WTC11 (cell line): ENCODE measurements around the gene DPP9. TPM values are rescaled to one million over a fixed set of nuclear protein-coding genes. Genes with fewer than 3 reads are reported as not detected.

Source experiments
- ATAC-seq: fragments of 200-7000 bp; cut with Tn5 transposase; 2 replicates; pipeline ENCODE4 v1.10.0; 2021; ENCODE audit warnings: mild to moderate bottlenecking, moderate library complexity
- CTCF ChIA-PET: fragments of 300-600 bp; sonication (Branson Sonifier 250); formaldehyde crosslinking; loops from one replicate; lab custom pipeline; 2021; ENCODE audit warnings: antibody characterized with exemption; lab: Charles Lee
- POLR2A ChIA-PET: fragments of 350-600 bp; sonication (Branson Sonifier 250); formaldehyde crosslinking; loops from one replicate; lab custom pipeline; 2021; ENCODE audit warnings: antibody characterized with exemption; lab: Charles Lee
- DNase-seq: peaks from one replicate; pipeline ENCODE4 v3.0.0; 2021; ENCODE audit warnings: low spot score
- H3K27ac Mint-ChIP-seq: 2 replicates; pipeline ENCODE4 v1.8.0; 2021; ENCODE audit warnings: mixed read lengths
- H3K27me3 Mint-ChIP-seq: 2 replicates; pipeline ENCODE4 v1.8.0; 2021; ENCODE audit warnings: low read depth, mild to moderate bottlenecking, moderate library complexity, mixed read lengths
- H3K36me3 Mint-ChIP-seq: 2 replicates; pipeline ENCODE4 v1.8.0; 2021; ENCODE audit warnings: mixed read lengths
- H3K4me1 Mint-ChIP-seq: 2 replicates; pipeline ENCODE4 v1.8.0; 2022; ENCODE audit warnings: mixed read lengths
- H3K4me3 Mint-ChIP-seq: 2 replicates; pipeline ENCODE4 v1.8.0; 2021; ENCODE audit warnings: mild to moderate bottlenecking, moderate library complexity, mixed read lengths
- H3K9me3 Mint-ChIP-seq: 2 replicates; pipeline ENCODE4 v1.8.0; 2021; ENCODE audit warnings: mixed read lengths
- CBFB ChIP-seq: sonication (generic); formaldehyde crosslinking; IDR thresholded peaks from 2 replicates; pipeline ENCODE4 v1.8.1; 2022; ENCODE audit warnings: mild to moderate bottlenecking, low read depth, missing genetic modification reagents
- ELF4 ChIP-seq: sonication (generic); formaldehyde crosslinking; IDR thresholded peaks from 2 replicates; pipeline ENCODE4 v1.8.1; 2022; ENCODE audit warnings: low read depth, mild to moderate bottlenecking, moderate library complexity, missing genetic modification reagents
- HMGA2 ChIP-seq: fragments of 250-450 bp; sonication (Bioruptor Pico); IDR thresholded peaks from 2 replicates; pipeline ENCODE4 v1.4.0; 2021; ENCODE audit warnings: mild to moderate bottlenecking, moderate library complexity
- KAT7 ChIP-seq: sonication (generic); formaldehyde crosslinking; IDR thresholded peaks from 2 replicates; pipeline ENCODE4 v1.8.1; 2023; ENCODE audit warnings: missing genetic modification reagents, mild to moderate bottlenecking, borderline replicate concordance
- PRRX2 ChIP-seq: fragments of 250-450 bp; sonication (Bioruptor Pico); IDR thresholded peaks from 2 replicates; pipeline ENCODE4 v1.8.0; 2021; ENCODE audit warnings: mild to moderate bottlenecking
- RORB ChIP-seq: fragments of 250-450 bp; sonication (Bioruptor Pico); IDR thresholded peaks from 2 replicates; pipeline ENCODE4 v1.9.0; 2021; ENCODE audit warnings: mild to moderate bottlenecking
- SP1 ChIP-seq: sonication (generic); formaldehyde crosslinking; conservative IDR thresholded peaks from 2 replicates; pipeline ENCODE4 v1.8.1; 2022; ENCODE audit warnings: missing genetic modification reagents
- TEAD4 ChIP-seq: sonication (generic); formaldehyde crosslinking; IDR thresholded peaks from 2 replicates; pipeline ENCODE4 v1.8.0; 2022; ENCODE audit warnings: mild to moderate bottlenecking, missing genetic modification reagents
- ZNF121 ChIP-seq: sonication (generic); formaldehyde crosslinking; IDR thresholded peaks from 2 replicates; pipeline ENCODE4 v1.8.0; 2023; ENCODE audit warnings: missing genetic modification reagents
- total RNA-seq: library from RNA; stranded (reverse); gene quantifications from 3 replicates; pipeline ENCODE4 v1.2.3, GENCODE V29; 2021
- TF ChIP-seq, protein P1 (sequence below): sonication (generic); formaldehyde crosslinking; IDR thresholded peaks from 2 replicates; pipeline ENCODE4 v1.8.1; 2023; ENCODE audit warnings: mild to moderate bottlenecking, missing genetic modification reagents
- TF ChIP-seq, protein P2 (sequence below): fragments of 200-600 bp; IDR thresholded peaks from 2 replicates; pipeline ENCODE4 v1.8.0; 2022; ENCODE audit warnings: antibody characterized with exemption
- TF ChIP-seq, protein P3 (sequence below): sonication (generic); formaldehyde crosslinking; IDR thresholded peaks from 2 replicates; pipeline ENCODE4 v1.8.0; 2022; ENCODE audit warnings: mild to moderate bottlenecking, missing genetic modification reagents
- TF ChIP-seq, protein P4 (sequence below): sonication (generic); formaldehyde crosslinking; IDR thresholded peaks from 2 replicates; pipeline ENCODE4 v1.8.1; 2023; ENCODE audit warnings: mild to moderate bottlenecking, moderate library complexity, missing genetic modification reagents
- TF ChIP-seq, protein P5 (sequence below): sonication (generic); formaldehyde crosslinking; IDR thresholded peaks from 2 replicates; pipeline ENCODE4 v1.8.0; 2022; ENCODE audit warnings: missing genetic modification reagents
- TF ChIP-seq, protein P6 (sequence below): fragments of 250-450 bp; sonication (Bioruptor Pico); IDR thresholded peaks from 2 replicates; pipeline ENCODE4 v1.9.0; 2021; ENCODE audit warnings: mild to moderate bottlenecking

Gene DPP9
- total RNA-seq, 1 experiment from 2014 or later: 52.9 TPM

DNA sequence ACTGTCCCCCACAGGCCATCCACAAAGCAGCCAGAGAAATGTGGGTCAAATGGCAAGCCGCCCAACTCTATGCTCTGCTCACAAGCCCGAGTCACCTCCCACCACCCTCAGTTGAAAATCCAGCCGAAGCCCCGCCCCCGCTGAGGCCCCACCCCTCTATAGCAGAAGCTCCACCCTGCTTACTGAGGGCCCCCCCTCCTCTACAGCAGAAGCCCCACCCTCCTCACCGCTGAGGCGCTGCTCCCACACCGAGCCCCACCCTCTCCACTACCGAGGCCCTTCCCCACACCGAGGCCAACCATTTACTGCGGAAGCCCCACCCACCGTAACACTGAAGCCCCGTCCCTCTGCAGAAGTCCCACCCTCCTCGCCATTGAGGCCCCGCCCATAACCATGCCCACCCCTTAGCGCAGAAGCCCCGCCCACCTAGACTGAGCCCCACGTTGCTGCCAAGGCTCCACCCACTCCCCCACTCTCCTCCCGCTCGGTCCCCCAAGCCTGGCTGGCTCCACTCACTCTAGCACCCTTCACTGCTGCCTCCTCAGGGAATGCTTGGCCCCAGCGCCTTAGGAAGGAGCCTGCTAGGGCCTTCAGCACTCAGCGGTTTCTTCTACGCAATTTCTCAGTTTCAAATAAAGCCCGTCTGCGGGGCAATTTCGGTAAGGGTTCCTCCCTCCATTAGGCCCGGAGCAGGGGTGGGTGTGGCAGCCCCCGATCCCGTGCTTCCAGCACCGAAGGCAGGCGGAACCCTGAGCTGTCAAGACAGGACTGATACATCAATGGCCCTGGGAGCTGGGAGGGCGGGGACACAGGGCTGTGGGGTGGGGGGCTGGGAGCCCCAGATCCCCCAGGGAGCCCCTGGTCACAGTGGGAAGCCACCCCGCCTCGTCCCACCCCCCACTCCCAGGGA, 44.5 kb downstream of the DPP9 start:
- peak; percentile 96 for DNase-seq
- ChIA-PET POLR2A (interaction anchor here (0.6 kb wide), 1 partner anchor 575 kb away, joined by 3 read pairs; no protein-coding TSS in a partner anchor), CTCF (interaction anchor here (0.6 to 2.9 kb wide), 20 partner anchors 11 to 710 kb away, joined by 3 to 15 read pairs (median 3); partner anchors contain the start of gene FEM1A)
- ATAC-seq: peak; percentile 96
- Mint-ChIP-seq H3K27me3 (no peaks in the 10 kb centered on the region), H3K36me3 (peaks cover 15% of the 10 kb centered on the region), H3K4me1 (peaks cover 12% of the 10 kb centered on the region), H3K4me3 (peak overlapping the region; percentile 41; the same call in 1 of the 2 replicates), H3K9me3 (no peaks in the 10 kb centered on the region), H3K27ac (peak overlapping the region; percentile 92)
- TF ChIP-seq ELF4 (CRISPR knock-in tag): no peak
- peak; percentile 46; the same call in 1 of the 2 replicates for TF ChIP-seq SP1 (CRISPR knock-in tag)

DNA sequence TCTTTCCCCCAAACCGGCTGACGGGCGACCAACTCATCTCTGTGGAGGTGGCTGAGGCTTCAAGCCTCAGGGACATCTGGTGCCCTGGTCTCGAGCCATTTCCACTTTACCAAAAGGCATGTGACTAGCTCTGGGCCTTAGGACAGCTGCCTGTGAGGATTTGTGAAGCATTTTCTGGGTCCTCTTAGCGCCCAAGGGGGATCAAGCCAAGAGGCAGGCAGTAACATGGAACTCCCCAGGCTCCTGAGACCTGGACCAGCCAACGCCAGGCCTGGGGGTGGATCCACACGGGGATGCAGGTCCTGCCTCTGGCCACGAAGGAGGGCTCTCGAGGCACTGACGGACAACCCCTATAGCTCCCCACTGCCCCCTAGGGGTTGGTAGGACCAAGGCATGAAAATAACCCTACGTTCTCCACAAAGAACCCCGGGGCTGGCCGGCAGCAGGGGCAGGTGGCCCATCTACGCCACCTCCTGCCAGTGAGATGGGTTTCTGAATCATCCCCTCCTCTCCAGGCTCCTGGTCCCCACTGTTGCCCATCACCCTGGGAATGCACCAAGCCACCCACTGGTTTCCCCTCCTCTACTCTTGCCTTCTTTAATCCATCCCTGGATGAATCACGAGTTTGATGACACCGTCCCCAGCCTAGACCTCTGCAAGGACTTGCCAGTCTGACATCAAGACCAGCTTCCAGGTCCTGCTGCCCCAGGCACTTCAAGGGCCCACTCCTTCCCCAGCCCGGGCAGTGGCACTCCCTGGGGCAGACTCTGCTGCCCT, 46.5 kb downstream of the DPP9 start:
- CTCF ChIA-PET: interaction anchor here (0.6 to 2.9 kb wide), 30 partner anchors 9 to 537 kb away, joined by 3 to 15 read pairs (median 4); partner anchors contain the start of genes DPP9, FEM1A, KDM4B and PLIN4
- ATAC-seq (peak; percentile 48), DNase-seq (peak; percentile 87)
- Mint-ChIP-seq H3K9me3 (no peaks in the 10 kb centered on the region), H3K4me3 (no peak overlapping the region), H3K27me3 (no peaks in the 10 kb centered on the region), H3K27ac (peak overlapping the region; percentile 30; the same call in 1 of the 2 replicates), H3K36me3 (peaks cover 8% of the 10 kb centered on the region), H3K4me1 (peaks cover 12% of the 10 kb centered on the region)
- POLR2A ChIA-PET: interaction anchor here (0.6 kb wide), 1 partner anchor 1454 kb away, joined by 6 read pairs; no protein-coding TSS in a partner anchor
- TF ChIP-seq, protein P1, sequence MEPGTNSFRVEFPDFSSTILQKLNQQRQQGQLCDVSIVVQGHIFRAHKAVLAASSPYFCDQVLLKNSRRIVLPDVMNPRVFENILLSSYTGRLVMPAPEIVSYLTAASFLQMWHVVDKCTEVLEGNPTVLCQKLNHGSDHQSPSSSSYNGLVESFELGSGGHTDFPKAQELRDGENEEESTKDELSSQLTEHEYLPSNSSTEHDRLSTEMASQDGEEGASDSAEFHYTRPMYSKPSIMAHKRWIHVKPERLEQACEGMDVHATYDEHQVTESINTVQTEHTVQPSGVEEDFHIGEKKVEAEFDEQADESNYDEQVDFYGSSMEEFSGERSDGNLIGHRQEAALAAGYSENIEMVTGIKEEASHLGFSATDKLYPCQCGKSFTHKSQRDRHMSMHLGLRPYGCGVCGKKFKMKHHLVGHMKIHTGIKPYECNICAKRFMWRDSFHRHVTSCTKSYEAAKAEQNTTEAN: no peak
- TF ChIP-seq, protein P2, sequence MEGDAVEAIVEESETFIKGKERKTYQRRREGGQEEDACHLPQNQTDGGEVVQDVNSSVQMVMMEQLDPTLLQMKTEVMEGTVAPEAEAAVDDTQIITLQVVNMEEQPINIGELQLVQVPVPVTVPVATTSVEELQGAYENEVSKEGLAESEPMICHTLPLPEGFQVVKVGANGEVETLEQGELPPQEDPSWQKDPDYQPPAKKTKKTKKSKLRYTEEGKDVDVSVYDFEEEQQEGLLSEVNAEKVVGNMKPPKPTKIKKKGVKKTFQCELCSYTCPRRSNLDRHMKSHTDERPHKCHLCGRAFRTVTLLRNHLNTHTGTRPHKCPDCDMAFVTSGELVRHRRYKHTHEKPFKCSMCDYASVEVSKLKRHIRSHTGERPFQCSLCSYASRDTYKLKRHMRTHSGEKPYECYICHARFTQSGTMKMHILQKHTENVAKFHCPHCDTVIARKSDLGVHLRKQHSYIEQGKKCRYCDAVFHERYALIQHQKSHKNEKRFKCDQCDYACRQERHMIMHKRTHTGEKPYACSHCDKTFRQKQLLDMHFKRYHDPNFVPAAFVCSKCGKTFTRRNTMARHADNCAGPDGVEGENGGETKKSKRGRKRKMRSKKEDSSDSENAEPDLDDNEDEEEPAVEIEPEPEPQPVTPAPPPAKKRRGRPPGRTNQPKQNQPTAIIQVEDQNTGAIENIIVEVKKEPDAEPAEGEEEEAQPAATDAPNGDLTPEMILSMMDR: peak; percentile 78

DNA sequence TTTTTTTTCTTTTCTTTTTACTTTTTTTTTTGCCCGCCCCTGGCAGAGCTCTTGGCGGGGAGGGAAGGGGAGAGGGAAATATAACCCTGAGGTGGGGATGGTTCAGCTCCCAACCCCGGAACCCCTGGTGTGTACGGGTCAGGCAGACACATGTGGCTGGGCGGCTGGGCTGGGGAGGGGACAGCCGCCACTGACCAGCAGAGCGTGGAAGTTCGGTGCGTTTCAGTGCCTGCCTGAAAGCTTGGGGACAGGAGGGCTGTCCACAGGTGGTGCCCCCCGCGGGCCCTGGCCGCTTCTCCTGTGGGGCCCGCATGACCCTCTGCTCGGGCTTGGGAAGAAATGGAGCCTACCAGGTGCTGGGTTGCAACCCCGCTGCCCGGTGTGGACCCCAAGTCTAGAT, 48.3 kb downstream of the DPP9 start:
- ChIA-PET CTCF (no interaction called here), POLR2A (no interaction called here)
- no peak for ATAC-seq
- H3K27ac Mint-ChIP-seq: no peak overlapping the region
- H3K27me3 Mint-ChIP-seq: no peaks in the 10 kb centered on the region
- peaks cover 12% of the 10 kb centered on the region for H3K4me1 Mint-ChIP-seq
- H3K4me3 Mint-ChIP-seq: no peak overlapping the region
- no peak for TF ChIP-seq HMGA2
- TF ChIP-seq, protein P3, sequence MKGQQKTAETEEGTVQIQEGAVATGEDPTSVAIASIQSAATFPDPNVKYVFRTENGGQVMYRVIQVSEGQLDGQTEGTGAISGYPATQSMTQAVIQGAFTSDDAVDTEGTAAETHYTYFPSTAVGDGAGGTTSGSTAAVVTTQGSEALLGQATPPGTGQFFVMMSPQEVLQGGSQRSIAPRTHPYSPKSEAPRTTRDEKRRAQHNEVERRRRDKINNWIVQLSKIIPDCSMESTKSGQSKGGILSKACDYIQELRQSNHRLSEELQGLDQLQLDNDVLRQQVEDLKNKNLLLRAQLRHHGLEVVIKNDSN (CRISPR knock-in tag): no peak
- no peak for TF ChIP-seq ZNF121 (CRISPR knock-in tag)
- TF ChIP-seq, protein P4, sequence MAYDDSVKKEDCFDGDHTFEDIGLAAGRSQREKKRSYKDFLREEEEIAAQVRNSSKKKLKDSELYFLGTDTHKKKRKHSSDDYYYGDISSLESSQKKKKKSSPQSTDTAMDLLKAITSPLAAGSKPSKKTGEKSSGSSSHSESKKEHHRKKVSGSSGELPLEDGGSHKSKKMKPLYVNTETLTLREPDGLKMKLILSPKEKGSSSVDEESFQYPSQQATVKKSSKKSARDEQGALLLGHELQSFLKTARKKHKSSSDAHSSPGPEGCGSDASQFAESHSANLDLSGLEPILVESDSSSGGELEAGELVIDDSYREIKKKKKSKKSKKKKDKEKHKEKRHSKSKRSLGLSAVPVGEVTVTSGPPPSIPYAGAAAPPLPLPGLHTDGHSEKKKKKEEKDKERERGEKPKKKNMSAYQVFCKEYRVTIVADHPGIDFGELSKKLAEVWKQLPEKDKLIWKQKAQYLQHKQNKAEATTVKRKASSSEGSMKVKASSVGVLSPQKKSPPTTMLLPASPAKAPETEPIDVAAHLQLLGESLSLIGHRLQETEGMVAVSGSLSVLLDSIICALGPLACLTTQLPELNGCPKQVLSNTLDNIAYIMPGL: no peak
- no peak for TF ChIP-seq KAT7 (CRISPR knock-in tag)
- no peak for TF ChIP-seq RORB (CRISPR knock-in tag)
- TF ChIP-seq, protein P5, sequence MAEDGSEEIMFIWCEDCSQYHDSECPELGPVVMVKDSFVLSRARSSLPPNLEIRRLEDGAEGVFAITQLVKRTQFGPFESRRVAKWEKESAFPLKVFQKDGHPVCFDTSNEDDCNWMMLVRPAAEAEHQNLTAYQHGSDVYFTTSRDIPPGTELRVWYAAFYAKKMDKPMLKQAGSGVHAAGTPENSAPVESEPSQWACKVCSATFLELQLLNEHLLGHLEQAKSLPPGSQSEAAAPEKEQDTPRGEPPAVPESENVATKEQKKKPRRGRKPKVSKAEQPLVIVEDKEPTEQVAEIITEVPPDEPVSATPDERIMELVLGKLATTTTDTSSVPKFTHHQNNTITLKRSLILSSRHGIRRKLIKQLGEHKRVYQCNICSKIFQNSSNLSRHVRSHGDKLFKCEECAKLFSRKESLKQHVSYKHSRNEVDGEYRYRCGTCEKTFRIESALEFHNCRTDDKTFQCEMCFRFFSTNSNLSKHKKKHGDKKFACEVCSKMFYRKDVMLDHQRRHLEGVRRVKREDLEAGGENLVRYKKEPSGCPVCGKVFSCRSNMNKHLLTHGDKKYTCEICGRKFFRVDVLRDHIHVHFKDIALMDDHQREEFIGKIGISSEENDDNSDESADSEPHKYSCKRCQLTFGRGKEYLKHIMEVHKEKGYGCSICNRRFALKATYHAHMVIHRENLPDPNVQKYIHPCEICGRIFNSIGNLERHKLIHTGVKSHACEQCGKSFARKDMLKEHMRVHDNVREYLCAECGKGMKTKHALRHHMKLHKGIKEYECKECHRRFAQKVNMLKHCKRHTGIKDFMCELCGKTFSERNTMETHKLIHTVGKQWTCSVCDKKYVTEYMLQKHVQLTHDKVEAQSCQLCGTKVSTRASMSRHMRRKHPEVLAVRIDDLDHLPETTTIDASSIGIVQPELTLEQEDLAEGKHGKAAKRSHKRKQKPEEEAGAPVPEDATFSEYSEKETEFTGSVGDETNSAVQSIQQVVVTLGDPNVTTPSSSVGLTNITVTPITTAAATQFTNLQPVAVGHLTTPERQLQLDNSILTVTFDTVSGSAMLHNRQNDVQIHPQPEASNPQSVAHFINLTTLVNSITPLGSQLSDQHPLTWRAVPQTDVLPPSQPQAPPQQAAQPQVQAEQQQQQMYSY (CRISPR knock-in tag): no peak
- TF ChIP-seq TEAD4: no peak
- TF ChIP-seq CBFB (CRISPR knock-in tag): no peak
- TF ChIP-seq, protein P6, sequence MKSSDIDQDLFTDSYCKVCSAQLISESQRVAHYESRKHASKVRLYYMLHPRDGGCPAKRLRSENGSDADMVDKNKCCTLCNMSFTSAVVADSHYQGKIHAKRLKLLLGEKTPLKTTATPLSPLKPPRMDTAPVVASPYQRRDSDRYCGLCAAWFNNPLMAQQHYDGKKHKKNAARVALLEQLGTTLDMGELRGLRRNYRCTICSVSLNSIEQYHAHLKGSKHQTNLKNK: no peak
- no peak for TF ChIP-seq PRRX2 (CRISPR knock-in tag)
- TF ChIP-seq, all 79 proteins: peak for 0
- Mint-ChIP-seq H3K36me3 (peaks cover 3% of the 10 kb centered on the region; the same call in 1 of the 2 replicates), H3K9me3 (no peaks in the 10 kb centered on the region)
- DNase-seq: no peak
